ENCODE results near the gene REST. TPM values are rescaled to one million over a fixed set of nuclear protein-coding genes. Genes with fewer than 3 reads are reported as not detected.
A peak's percentile ranks its signal among the peaks of the same experiment; 100 is the strongest.
"Not testable (repeated sequence)": the region's sequence is repeated elsewhere in the genome, so short reads cannot be mapped to it uniquely, and the experiment has no call there.

The REST gene
- total RNA-seq, 2 experiments from 2014 or later = 45.1 to 46.1 TPM

- H3K9me3 Mint-ChIP-seq (ENCODE audit: insufficient read depth); ATAC-seq: not testable (repeated sequence)
- CTCF ChIA-PET = interaction anchor here (0.6 kb wide), 1 partner anchor 352 kb away, joined by 3 read pairs; no protein-coding TSS in a partner anchor
These were observed 23.2 kb upstream of the REST start for GRCh38 chr4:56884511-56884910.

GRCh38 chr4:56892691-56893090, 15.0 kb upstream of the REST start:
- CTCF ChIA-PET = no interaction called here

More at GRCh38 chr4:56884511-56884910, 23.2 kb upstream of the REST start:
- H3K4me1 Mint-ChIP-seq (ENCODE audit: low read depth); H3K36me3 Mint-ChIP-seq (ENCODE audit: low read depth); POLR2A ChIA-PET; DNase-seq; H3K4me3 Mint-ChIP-seq; H3K27ac Mint-ChIP-seq: not testable (repeated sequence)
- peaks cover 24% of the 10 kb centered on the region for H3K27me3 Mint-ChIP-seq (ENCODE audit: low read depth)

DNA sequence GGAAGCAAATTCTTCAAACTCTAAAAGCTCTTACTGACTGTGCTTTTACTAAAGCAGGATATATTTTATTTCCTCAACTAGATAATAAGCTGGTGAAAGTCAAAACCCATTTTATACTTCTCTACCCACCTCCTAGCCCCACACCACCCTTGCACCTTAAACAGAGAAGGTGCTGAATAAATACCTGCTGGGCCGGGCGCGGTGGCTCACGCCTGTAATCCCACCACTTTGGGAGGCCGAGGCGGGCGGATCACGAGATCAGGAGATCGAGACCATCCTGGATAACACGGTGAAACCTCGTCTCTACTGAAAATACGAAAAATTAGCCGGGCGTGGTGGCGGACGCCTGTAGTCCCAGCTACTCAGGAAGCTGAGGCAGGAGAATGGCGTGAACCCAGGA, 9.9 kb upstream of the REST start:
- CTCF ChIA-PET = interaction anchor here (0.7 kb wide), 1 partner anchor 61 kb away, joined by 3 read pairs; no protein-coding TSS in a partner anchor
- POLR2A ChIA-PET; DNase-seq; H3K9me3 Mint-ChIP-seq (ENCODE audit: insufficient read depth); ATAC-seq; H3K4me1 Mint-ChIP-seq (ENCODE audit: low read depth); H3K4me3 Mint-ChIP-seq; H3K36me3 Mint-ChIP-seq (ENCODE audit: low read depth); H3K27me3 Mint-ChIP-seq (ENCODE audit: low read depth); H3K27ac Mint-ChIP-seq: not testable (repeated sequence)

More at GRCh38 chr4:56892691-56893090, 15.0 kb upstream of the REST start:
- DNase-seq (no peak), ATAC-seq (no peak)
- no peaks in the 10 kb centered on the region for H3K9me3 Mint-ChIP-seq (ENCODE audit: insufficient read depth)
- H3K27me3 Mint-ChIP-seq (ENCODE audit: low read depth) = peaks cover 8% of the 10 kb centered on the region
- H3K36me3 Mint-ChIP-seq (ENCODE audit: low read depth) = no peaks in the 10 kb centered on the region
- no peak overlapping the region for H3K4me3 Mint-ChIP-seq
- POLR2A ChIA-PET = no interaction called here
- H3K27ac Mint-ChIP-seq = no peak overlapping the region
- H3K4me1 Mint-ChIP-seq (ENCODE audit: low read depth) = no peaks in the 10 kb centered on the region

DNA sequence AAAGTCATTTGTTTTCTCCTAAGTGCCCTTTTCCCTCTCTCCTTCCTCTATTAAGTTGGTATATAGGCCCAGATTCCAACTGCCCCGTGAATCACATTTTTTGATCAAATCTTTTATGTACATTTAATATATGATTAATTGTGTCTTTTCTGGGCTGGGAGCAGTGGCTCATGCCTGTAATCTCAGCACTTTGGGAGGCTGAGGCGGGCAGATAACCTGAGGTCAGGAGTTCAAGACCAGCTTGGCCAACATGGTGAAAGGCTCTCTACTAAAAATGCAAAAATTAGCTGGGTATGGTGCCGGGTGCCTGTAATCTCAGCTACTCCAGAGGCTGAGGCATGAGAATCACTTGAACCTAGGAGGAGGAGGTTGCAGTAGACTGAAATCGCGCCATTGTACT, 7.5 kb upstream of the REST start:
- H3K36me3 Mint-ChIP-seq (ENCODE audit: low read depth); H3K9me3 Mint-ChIP-seq (ENCODE audit: insufficient read depth); H3K27ac Mint-ChIP-seq; H3K4me1 Mint-ChIP-seq (ENCODE audit: low read depth); ATAC-seq; DNase-seq; H3K27me3 Mint-ChIP-seq (ENCODE audit: low read depth); H3K4me3 Mint-ChIP-seq; CTCF ChIA-PET; POLR2A ChIA-PET: not testable (repeated sequence)

GRCh38 chr4:56902703-56903102, 5.0 kb upstream of the REST start:
- POLR2A ChIA-PET = no interaction called here
- no peak overlapping the region for H3K4me3 Mint-ChIP-seq

GRCh38 chr4:56905796-56906195, 1.9 kb upstream of the REST start:
- Mint-ChIP-seq H3K9me3 (ENCODE audit: insufficient read depth) (no peaks in the 10 kb centered on the region), H3K36me3 (ENCODE audit: low read depth) (peaks cover 10% of the 10 kb centered on the region), H3K27me3 (ENCODE audit: low read depth) (peaks cover 8% of the 10 kb centered on the region), H3K27ac (no peak overlapping the region), H3K4me3 (no peak overlapping the region), H3K4me1 (ENCODE audit: low read depth) (peaks cover 24% of the 10 kb centered on the region)
- ChIA-PET POLR2A (no interaction called here), CTCF (no interaction called here)
- ATAC-seq = no peak
- DNase-seq = no peak

More at GRCh38 chr4:56902703-56903102, 5.0 kb upstream of the REST start:
- DNase-seq (no peak), ATAC-seq (no peak)
- peaks cover 8% of the 10 kb centered on the region for H3K27me3 Mint-ChIP-seq (ENCODE audit: low read depth)
- peaks cover 14% of the 10 kb centered on the region for H3K4me1 Mint-ChIP-seq (ENCODE audit: low read depth)
- CTCF ChIA-PET = no interaction called here
- no peaks in the 10 kb centered on the region for H3K36me3 Mint-ChIP-seq (ENCODE audit: low read depth)
- no peaks in the 10 kb centered on the region for H3K9me3 Mint-ChIP-seq (ENCODE audit: insufficient read depth)
- no peak overlapping the region for H3K27ac Mint-ChIP-seq

GRCh38 chr4:56906489-56907393, 959 bp upstream of the REST start:
- DNase-seq = peak; percentile 24
- Mint-ChIP-seq H3K4me1 (ENCODE audit: low read depth) (peaks cover 33% of the 10 kb centered on the region), H3K9me3 (ENCODE audit: insufficient read depth) (no peaks in the 10 kb centered on the region), H3K36me3 (ENCODE audit: low read depth) (peaks cover 19% of the 10 kb centered on the region), H3K27me3 (ENCODE audit: low read depth) (peaks cover 8% of the 10 kb centered on the region), H3K27ac (peak overlapping the region; percentile 79), H3K4me3 (peak overlapping the region; percentile 91)
- ATAC-seq = no peak
- POLR2A ChIA-PET = interaction anchor here (0.6 to 5.3 kb wide), 6 partner anchors 10 to 958 kb away, joined by 3 to 90 read pairs (median 3); partner anchors contain the start of genes CEP135, NOA1, PAICS and POLR2B
- CTCF ChIA-PET = interaction anchor here (1.0 to 1.3 kb wide), 6 partner anchors 70 to 471 kb away, joined by 3 to 6 read pairs (median 4); partner anchors contain the start of genes NOA1, PAICS, POLR2B and PPAT

GRCh38 chr4:56908206-56909085, 746 bp downstream of the REST start:
- no peaks in the 10 kb centered on the region for H3K9me3 Mint-ChIP-seq (ENCODE audit: insufficient read depth)
- peaks cover 39% of the 10 kb centered on the region for H3K4me1 Mint-ChIP-seq (ENCODE audit: low read depth)

GRCh38 chr4:56909086-56909894, 1.6 kb downstream of the REST start:
- POLR2A ChIA-PET = interaction anchor here (0.6 to 5.3 kb wide), 5 partner anchors 10 to 473 kb away, joined by 3 to 90 read pairs (median 4); partner anchors contain the start of genes NOA1, PAICS, POLR2B and PPAT
- Mint-ChIP-seq H3K4me1 (ENCODE audit: low read depth) (peaks cover 42% of the 10 kb centered on the region), H3K36me3 (ENCODE audit: low read depth) (peaks cover 26% of the 10 kb centered on the region), H3K4me3 (peak overlapping the region; percentile 99), H3K27me3 (ENCODE audit: low read depth) (peaks cover 8% of the 10 kb centered on the region), H3K9me3 (ENCODE audit: insufficient read depth) (no peaks in the 10 kb centered on the region), H3K27ac (peak overlapping the region; percentile 97)
- CTCF ChIA-PET = interaction anchor here (0.7 to 2.3 kb wide), 7 partner anchors 9 to 522 kb away, joined by 3 to 25 read pairs (median 4); partner anchors contain the start of genes AASDH, NOA1 and POLR2B
- DNase-seq (peak; percentile 69), ATAC-seq (peak; percentile 50)

More at GRCh38 chr4:56908206-56909085, 746 bp downstream of the REST start:
- ATAC-seq = peak; percentile 76
- peak overlapping the region; percentile 97 for H3K27ac Mint-ChIP-seq
- H3K36me3 Mint-ChIP-seq (ENCODE audit: low read depth) = peaks cover 24% of the 10 kb centered on the region
- H3K27me3 Mint-ChIP-seq (ENCODE audit: low read depth) = peaks cover 8% of the 10 kb centered on the region
- POLR2A ChIA-PET = interaction anchor here (0.7 to 5.3 kb wide), 4 partner anchors 10 to 472 kb away, joined by 3 to 90 read pairs (median 8); partner anchors contain the start of genes NOA1, PAICS, POLR2B and PPAT
- peak; percentile 73 for DNase-seq
- peak overlapping the region; percentile 99 for H3K4me3 Mint-ChIP-seq
- CTCF ChIA-PET = interaction anchor here (1.2 to 2.3 kb wide), 5 partner anchors 10 to 521 kb away, joined by 4 to 25 read pairs (median 6); partner anchors contain the start of genes AASDH, NOA1 and POLR2B

GRCh38 chr4:56910172-56910967, 2.7 kb downstream of the REST start:
- H3K4me3 Mint-ChIP-seq = peak overlapping the region; percentile 99

More at GRCh38 chr4:56910172-56910967, 2.7 kb downstream of the REST start:
- ATAC-seq (no peak), DNase-seq (no peak)
- peaks cover 8% of the 10 kb centered on the region for H3K27me3 Mint-ChIP-seq (ENCODE audit: low read depth)
- H3K27ac Mint-ChIP-seq = peak overlapping the region; percentile 97
- CTCF ChIA-PET = interaction anchor here (1.1 to 2.3 kb wide), 2 partner anchors 68 to 74 kb away, joined by 3 to 25 read pairs; partner anchors contain the start of genes NOA1 and POLR2B
- peaks cover 30% of the 10 kb centered on the region for H3K36me3 Mint-ChIP-seq (ENCODE audit: low read depth)
- POLR2A ChIA-PET = interaction anchor here (5.3 kb wide), 1 partner anchor 68 kb away, joined by 90 read pairs; the partner anchor contains the start of genes NOA1 and POLR2B
- H3K4me1 Mint-ChIP-seq (ENCODE audit: low read depth) = peaks cover 46% of the 10 kb centered on the region
- no peaks in the 10 kb centered on the region for H3K9me3 Mint-ChIP-seq (ENCODE audit: insufficient read depth)

Measured in activated CD8-positive, alpha-beta T cell treated with anti-CD3 and anti-CD28 coated beads, Interleukin-2, amount 10 ng/mL, durations not matched to agents 7 days and 5 days (primary cell).